NCI-H128 (cell line): ENCODE data around the gene ZNF407.
A peak's percentile ranks its signal among the peaks of the same experiment; 100 is the strongest.
"Not testable (repeated sequence)": the region's sequence is repeated elsewhere in the genome, so short reads cannot be mapped to it uniquely, and the experiment has no call there.

Experiments
- DNase-seq: peaks from one replicate; lab custom pipeline; 2025; ENCODE audit not compliant: unreplicated experiment; lab: John Stamatoyannopoulos, UW

The ZNF407 gene

GRCh38 chr18:74951165-74951760, 353.6 kb downstream of the ZNF407 start:
- no peak for DNase-seq

- DNase-seq: peak; percentile 17
These were observed 360.0 kb downstream of the ZNF407 start for GRCh38 chr18:74957588-74958224.

GRCh38 chr18:74959216-74959615, 361.5 kb downstream of the ZNF407 start:
- no peak for DNase-seq

GRCh38 chr18:74961596-74961995, 363.9 kb downstream of the ZNF407 start:
- no peak for DNase-seq

DNA sequence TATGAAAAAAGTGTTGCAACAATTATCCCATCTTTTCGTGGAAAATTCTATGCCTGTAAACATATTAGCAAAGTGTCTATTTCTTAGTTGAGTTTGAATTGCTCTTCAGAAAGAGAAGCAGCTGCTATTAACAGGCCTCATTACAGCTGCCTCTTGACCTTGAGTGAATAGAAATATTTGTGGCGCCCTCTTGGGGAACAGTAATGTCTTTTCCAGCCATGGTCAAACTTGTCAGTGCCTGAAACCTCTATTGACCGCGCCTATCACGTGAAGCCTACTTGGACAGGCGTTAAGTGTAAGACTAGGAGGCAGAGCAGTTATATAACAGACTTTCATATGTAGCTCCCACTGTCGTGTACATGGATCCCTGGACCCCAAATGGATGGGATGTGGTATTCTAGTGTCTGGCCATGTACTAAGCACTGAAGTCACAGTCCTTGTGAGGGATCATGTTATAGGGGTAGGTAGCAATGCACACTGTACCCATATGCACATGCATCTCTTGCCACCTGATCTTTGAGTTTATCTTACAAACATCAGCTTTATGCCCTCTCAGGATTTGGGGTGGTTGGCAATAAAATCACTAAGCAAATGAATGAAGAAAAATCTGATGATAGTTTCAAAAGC, 366.3 kb downstream of the ZNF407 start:
- peak; percentile 32 for DNase-seq

DNA sequence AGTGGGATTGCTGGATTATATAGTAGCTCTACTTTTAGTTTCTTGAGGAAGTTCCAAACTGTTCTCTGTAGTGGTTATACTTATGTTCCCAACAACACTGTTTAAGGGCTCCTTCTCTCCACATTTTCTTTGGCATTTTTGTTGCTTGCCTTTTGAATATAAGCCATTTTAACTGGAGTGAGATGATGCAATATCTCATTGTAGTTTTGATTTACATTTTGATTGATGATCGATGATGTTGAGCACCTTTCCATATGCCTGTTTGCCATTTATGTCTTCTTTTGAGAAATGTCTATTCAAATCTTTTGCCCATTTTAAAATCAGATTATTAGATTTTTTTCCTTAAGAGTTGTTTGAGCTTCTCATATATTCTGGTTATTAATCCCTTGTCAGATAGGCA, 368.0 kb downstream of the ZNF407 start:
- DNase-seq: no peak

- no peak for DNase-seq
These were observed 369.8 kb downstream of the ZNF407 start for GRCh38 chr18:74967438-74967837.

DNA sequence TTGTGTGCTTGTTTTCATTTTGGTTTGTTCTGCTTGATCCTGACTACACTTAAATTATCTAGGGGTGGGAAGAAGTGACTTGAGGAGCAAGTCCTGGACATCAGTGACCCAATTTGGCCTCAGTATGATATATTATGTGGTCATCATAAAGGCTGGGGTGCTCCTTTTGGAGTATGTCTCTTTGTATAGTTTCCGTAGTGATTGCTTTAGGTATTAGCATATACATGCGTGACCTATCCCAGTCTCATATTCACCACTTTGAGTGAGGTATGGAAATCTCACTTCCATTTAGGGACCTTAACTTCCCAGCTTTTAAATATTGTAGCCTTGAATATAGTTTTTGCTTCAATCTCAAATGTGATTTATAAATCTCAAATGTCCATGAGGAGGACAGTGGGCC, 370.3 kb downstream of the ZNF407 start:
- DNase-seq: no peak

GRCh38 chr18:74971358-74971757, 373.7 kb downstream of the ZNF407 start:
- DNase-seq: not testable (repeated sequence)

DNA sequence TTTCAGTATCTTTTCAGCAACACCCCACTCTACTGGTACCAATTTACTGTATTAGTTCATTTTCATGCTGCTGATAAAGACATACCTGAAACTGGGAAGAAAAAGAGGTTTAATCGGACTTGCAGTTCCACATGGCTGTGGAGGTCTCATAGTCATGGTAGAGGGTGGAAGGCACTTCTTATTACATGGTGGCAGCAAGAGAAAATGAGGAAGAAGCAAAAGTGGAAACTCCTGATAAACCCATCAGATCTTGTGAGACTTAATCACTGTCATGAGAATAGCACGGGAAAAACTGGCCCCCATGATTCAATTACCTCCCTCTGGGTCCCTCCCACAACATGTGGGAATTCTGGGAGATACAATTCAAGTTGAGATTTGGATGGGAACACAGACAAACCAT, 374.1 kb downstream of the ZNF407 start:
- DNase-seq: not testable (repeated sequence)

DNA sequence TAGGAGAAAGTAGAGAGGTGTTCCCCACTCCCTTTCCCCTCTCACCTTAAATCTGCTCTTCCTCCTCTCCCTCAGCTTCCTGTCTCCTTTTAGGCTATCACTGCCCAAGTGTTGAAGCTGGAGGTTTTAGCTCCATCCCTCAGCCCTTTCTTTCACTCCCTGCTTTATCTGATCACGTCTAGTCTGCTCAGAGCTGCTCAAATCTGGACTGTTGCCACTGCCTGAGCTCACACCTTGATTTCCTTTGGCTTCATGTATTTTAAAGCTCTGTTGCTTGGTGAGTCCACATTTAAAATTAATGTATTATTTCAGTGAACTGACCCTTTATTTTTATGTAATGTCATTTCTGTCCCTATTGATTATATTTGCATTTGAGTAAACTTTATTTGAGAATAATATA, 374.7 kb downstream of the ZNF407 start:
- DNase-seq: no peak

DNA sequence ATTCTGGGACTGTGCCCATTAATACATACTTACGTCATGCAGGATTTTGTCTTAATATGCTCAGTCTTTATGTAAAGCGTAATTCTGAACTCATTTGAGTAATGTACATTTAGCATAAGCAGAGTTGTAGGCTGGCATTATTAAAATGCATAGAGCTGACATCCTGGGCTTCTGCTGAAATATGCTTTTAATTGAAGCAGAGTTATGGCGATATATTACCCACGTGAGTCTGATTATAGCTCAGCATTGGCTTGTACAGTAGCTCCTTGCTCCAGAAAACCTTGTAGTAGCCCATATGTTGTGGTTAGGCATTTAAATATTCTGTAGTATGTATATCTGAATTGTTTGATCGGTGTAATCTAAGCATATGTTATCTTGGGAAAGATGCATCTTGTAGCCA, 377.3 kb downstream of the ZNF407 start:
- DNase-seq: no peak

DNA sequence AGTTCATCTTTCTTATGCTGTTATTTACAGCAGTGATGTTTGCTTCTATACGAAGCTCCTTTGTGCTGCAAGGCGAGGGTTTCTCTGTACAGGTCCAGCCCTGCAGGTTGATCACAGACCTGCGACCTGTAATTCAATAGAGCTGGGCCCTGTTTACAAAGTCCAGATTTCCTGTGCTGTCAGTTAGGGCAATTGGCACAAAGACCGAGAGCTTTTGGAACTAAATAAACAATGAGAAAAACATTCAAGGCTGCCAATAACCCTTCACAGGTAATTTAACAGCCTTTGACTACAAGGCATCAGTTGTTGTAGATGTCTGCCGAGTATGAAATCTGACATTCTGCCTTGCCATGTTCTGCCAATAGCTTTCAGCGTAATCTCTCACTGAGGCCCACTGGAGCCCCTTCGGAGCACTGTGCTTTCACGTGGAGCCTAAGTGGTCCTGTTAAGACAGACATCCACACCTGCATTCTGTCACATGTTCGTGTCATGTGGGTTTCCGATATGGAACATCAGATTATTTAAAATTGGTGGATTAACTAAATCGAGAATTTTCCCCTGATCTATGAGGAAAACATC, 378.8 kb downstream of the ZNF407 start:
- DNase-seq: peak; percentile 61

DNA sequence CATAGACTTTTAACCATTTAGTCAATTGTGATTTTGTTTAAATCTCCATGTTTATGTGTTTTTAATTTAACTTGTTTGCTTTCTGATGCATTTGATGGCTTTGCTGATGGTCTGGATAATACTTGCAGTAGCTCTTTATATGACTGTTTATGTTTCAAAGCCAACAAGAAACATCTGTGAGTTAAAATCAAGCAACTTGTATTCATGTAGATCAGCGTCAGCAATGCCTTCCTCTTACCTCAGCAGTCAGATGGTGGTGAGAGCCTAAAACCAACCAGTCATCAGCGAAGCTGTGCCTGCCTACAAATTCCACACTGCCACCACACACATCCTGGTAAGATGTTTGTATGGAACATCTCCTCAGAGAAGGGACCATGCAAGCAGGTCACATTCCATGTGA, 379.4 kb downstream of the ZNF407 start:
- no peak for DNase-seq

GRCh38 chr18:74980669-74981068, 383.0 kb downstream of the ZNF407 start:
- no peak for DNase-seq

DNA sequence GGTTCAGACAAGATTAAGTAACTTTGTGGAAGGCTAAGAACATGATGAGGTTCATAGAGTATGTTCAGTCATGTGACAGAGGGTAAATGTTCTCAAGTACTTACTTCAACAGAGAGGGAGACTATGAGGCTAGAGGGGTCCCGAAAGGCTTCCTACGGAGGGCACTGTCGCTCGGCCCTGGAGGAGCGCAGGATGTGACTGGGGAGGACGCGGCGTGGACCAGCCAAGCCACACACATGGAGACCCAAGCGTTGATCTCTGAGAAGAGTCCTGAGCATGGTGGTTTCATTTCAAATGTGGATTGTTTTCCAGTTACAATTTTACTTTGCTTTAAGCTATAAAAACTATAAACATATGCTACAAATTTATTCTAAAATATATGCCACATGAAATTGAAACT, 383.8 kb downstream of the ZNF407 start:
- DNase-seq: no peak

DNA sequence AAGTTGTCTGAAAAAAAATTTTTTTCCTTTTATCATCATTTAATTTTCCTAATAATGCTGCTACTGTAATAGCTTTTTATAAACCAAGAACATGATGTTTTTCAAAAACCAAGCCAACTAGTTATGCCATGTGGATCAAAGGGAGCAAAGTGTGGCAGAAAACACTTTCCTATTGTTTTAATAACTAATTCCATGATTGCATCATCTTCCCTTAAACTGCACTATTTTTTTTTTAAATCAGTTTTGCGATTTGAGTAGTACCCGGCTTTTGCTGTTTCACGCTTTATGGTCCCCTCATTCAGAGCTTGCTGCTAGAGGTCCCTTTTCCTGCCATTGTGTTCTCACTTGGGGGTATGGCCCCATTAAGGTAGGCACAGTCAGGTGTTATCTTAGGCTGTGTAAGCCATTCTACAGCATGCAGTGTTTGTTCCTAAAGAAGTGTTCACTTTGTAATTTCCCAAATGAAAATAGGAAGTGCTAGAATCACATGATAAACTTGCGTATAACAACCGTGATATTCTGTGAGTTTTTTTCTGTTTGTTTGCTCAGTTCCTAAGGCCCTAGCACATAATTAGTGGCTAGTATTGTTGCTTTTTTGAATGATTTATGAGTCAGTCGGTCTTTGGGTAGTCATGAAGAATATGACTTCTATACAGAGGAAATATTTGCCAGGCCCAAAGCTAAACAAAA, 385.4 kb downstream of the ZNF407 start:
- DNase-seq: no peak

- DNase-seq: no peak
These were observed 391.5 kb downstream of the ZNF407 start for GRCh38 chr18:74989134-74989533.

GRCh38 chr18:74990563-74991081, 393.0 kb downstream of the ZNF407 start:
- DNase-seq: peak; percentile 60

DNA sequence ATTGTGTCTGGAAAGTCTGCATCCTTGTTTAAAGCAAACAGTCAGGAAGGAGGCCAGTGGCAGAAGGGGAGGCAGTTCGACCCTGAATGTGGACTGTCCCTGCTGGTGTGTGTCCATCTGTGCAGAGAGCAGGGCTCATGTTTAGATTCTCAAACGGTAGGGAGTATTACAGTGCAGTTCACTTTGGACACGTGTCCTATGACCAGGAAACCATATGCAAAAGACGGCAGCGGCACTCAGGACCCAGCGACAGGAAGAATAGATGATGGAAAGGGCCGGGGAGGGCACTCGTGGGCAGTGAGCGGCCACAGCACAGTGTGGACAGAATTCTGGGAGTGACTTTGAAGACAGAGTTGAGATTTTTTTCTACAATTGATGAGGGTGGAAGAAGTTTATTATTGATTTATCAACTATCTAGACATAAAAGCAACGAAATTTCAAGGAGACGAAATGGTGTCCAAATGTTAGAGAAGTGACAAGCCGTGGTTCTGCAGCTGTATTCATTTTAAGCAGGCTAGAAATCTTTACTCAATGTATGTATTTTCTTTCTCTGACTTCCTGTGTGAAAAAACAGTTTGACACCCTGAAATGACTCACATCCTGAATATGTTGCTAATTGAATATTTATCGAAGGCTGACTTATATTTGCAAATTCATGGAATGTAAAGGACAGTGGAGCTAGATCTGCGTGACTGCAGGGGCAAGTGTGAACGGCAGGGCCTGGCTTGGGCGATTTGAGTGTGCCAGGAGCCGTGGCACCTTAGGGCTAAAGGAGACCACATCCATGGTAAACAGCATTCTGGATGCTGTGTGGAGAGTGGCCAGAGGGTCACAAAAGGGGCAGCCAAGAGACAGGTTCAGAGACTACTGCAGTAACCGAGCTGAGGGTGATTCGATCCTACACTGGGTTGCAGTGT, 397.1 kb downstream of the ZNF407 start:
- DNase-seq: no peak

GRCh38 chr18:74995419-74995736, 397.7 kb downstream of the ZNF407 start:
- DNase-seq: no peak
